ENCODE results near the gene SDC4. TPM values are rescaled to one million over a fixed set of nuclear protein-coding genes. Genes with fewer than 3 reads are reported as not detected.

Gene SDC4
- total and polyA plus RNA-seq, 9 of the 15 experiments (the other 6 are each of a cell fraction or from before 2014, with no cell fraction given) = 2.1 to 10.7 (median 6.3) TPM

DNA sequence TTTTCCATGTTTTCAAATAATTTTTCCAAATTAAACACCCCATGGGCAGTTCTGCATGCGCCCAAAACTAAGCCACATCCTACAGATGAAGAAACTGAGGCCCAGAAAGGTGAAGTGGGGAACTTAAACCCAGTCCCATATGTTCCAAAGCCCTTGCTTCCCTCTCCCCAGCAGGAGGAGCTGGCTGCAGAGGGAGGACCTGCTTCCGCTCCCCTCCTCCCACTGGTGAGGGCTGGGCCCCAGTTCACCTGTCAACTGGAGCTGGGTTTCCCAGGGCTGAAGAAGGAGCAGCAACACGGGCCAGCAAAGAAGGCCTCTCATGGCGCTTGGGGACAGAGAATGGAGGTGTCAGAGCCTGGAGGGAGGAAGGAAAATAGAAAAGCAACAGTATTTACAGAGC is 43.0 kb downstream of the SDC4 start:
- Histone ChIP-seq H3K9me3 (replicated peaks; ENCODE audit: control insufficient read depth, insufficient read depth, low read depth, low read length) (no peaks in the 10 kb centered on the region), H3K27me3 (ENCODE audit: control insufficient read depth in 2 of 2, insufficient read depth in 2 of 2, low read length in 2 of 2) (peaks cover 0 to 53% of the 10 kb centered on the region in 2 experiments; a peak in 3 of 5 replicates), H3K79me2 (ENCODE audit: control insufficient read depth, insufficient read depth, low read length) (no peaks in the 10 kb centered on the region), H3K27ac (ENCODE audit: extremely low read depth, low read depth, low read length) (no peak overlapping the region), H3K4me3 (no peak overlapping the region), H3K9ac (ENCODE audit: insufficient read depth in 1 of 2, low read depth in 2 of 2, low read length in 2 of 2) (no peak overlapping the region), H4K20me1 (replicated peaks; ENCODE audit: control insufficient read depth, insufficient read depth, low read length) (no peaks in the 10 kb centered on the region; the same call in none of the 2 replicates), H3K36me3 (ENCODE audit: control insufficient read depth, insufficient read depth, low read length) (no peaks in the 10 kb centered on the region), H2AFZ (ENCODE audit: low read depth, low read length) (no peak overlapping the region), H3K4me2 (ENCODE audit: insufficient read depth, low read length) (no peak overlapping the region), H3K9me1 (ENCODE audit: control insufficient read depth, insufficient read depth, low read length) (no peaks in the 10 kb centered on the region), H3K4me1 (replicated peaks in 1 of 2; ENCODE audit: control insufficient read depth in 2 of 2, insufficient read depth in 2 of 2, low read length in 2 of 2) (peaks cover 4 to 25% of the 10 kb centered on the region in 2 experiments; a peak in 3 of 5 replicates)
- DNase-seq (ENCODE audit: extremely low read depth in 1 of 4, low spot score in 3 of 4) (no peak), ATAC-seq (peak; percentile 31; the same call in 1 of the 3 replicates), FAIRE-seq (no peak)
- 0% methylated on average over 4 of the region's 4 CpGs for WGBS (ENCODE audit: insufficient coverage, low coverage, missing lambda C conversion rate)
- peak in 2 of 3 experiments; percentile 15 to 25; a peak in 2 of 6 replicates for TF ChIP-seq CTCF (IDR thresholded peaks at IDR 0.05 in 2 of 3, conservative IDR thresholded peaks at IDR 0.05 in 1 of 3; ENCODE audit: insufficient read depth in 2 of 3, low read depth in 1 of 3, low read length in 3 of 3)
- TF ChIP-seq ATF2 (CRISPR knock-in tag; IDR thresholded peaks at IDR 0.05) = no peak
- TF ChIP-seq ZNF263 (CRISPR knock-in tag; IDR thresholded peaks at IDR 0.05; ENCODE audit: borderline replicate concordance) = peak; percentile 94
- 0 out of 2 replicates have a peak, but pooled peaks have one; percentile 9 for TF ChIP-seq ETV1 (tag; conservative IDR thresholded peaks at IDR 0.05; ENCODE audit: low read depth)
- in situ Hi-C loops (cut with MboI) = no loop called here
- intact Hi-C loops (cut with micrococcal nuclease) = no loop called here
- CTCF ChIA-PET (ENCODE audit: low intra/inter-chr PET ratio) = interaction anchor here (2.6 kb wide), 1 partner anchor 466 kb away, joined by 12 read pairs; no protein-coding TSS in a partner anchor
- BruUV-seq (replicated peaks) = no TSS peak
- POLR2A ChIA-PET = interaction anchor here (0.9 kb wide), 1 partner anchor 466 kb away, joined by 3 read pairs; no protein-coding TSS in a partner anchor

Data from K562 (cell line).